Adipose tissue (tissue), 3 donors: ENCODE data around the gene ZNF385B. TPM values are rescaled to one million over a fixed set of nuclear protein-coding genes. Genes with fewer than 3 reads are reported as not detected.

Source experiments
- H3K27ac ChIP-seq: one replicate; pipeline ENCODE4 v1.5.1; 2013; ENCODE audit warnings: low read depth, low read length
- WGBS, 3 donors: extraction: QIAGEN DNeasy Blood & Tissue Kit; methylation state at CpG; one replicate each; pipeline ENCODE4 v1.1.7; 2013; 5-methylcytosine and 5-hydroxymethylcytosine counted together
- polyA plus RNA-seq, 3 donors: library from polyadenylated mRNA; stranded (reverse); fragments of 200-250 nt; gene quantifications; one replicate each; pipeline ENCODE4 v1.2.3, GENCODE V29; 2013
- donor health status: healthy with polysubstance abuse.
- donor health status: Bipolar disorder and iron deficiency.
- donor health status: healthy.

Gene ZNF385B
- polyA plus RNA-seq, 3 donors: 0.10 to 6.2 (median 0.74) TPM

DNA sequence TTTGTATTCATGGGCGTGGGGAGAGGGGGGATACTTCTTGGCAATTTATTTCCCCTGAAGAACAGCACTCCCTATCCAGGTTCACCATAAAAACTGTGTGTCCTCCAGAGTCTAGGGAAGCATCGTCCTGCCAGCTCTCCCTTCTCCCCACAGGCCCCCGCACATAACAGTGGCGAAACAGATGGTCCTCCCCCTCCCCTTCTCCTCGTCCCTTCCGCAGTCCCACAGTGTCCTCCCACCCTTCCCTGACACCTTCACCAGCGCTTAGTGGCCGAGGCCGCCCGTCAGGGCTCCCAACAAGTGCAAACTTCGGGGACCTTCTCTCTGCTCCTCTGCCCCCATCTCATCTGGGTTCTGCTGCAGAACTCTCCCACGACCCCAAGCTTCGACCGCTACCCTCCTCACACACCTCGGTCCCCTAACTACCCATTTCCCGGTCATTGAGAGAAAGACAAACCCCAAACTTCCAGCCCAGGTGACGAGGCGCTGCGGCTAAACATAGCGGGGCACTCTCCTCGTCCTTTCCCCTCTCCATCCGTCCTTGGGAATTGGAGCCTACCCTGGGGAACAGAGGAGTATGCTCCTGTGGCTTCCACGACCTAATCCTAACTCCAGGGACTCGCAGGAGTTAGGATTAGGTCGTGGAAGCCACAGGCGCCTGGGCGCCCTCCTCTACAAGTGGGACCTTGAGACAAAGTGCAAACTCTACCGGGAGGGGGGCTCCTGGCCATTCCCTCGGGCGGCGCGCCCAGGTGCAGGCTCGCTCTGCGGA, 971 bp downstream of the ZNF385B start:
- 3 to 18% (median 3%) methylated on average over 34 of the region's 34 CpGs for WGBS, 3 donors
- no peak overlapping the region for H3K27ac ChIP-seq

DNA sequence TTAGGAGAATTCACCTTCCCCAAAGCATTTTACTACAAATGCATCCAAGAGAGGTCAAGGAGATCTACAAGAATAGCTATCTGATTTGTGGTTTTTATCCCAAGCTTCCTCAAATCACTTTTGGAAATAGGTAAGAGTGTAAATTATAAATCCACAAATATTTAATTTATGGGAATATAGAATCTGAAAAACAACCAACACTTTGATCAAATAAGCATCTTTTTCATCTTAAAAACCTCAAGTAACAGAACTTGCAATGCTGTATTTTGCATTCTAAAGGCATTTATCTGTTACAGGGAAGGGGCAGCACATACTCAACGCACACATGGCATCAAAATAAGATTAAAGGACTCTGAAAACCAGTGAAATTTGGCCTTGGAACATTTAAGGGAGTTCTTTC, 1.9 kb downstream of the ZNF385B start:
- H3K27ac ChIP-seq: no peak overlapping the region
- 63 to 90% (median 68%) methylated on average over 1 of the region's 1 CpG for WGBS, 3 donors

DNA sequence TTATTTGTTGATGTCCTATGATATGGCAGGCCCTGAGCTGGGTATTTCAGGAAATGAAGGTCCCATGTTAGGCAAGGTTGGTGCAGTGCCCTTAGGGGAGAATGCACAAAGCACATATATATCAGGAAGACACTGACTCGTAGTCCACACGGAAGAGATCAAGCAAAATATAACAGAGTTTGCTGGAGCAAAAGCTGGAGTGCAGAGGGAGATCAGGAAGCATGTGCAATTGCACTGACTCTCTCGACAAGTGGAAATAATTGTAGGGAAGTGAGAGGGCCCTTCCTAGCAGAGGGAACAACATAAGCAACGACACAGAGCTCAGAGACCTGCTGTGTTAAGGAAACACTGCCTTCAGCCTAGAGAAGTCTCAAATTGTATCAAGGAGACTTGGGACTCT, 4.2 kb downstream of the ZNF385B start:
- H3K27ac ChIP-seq: no peak overlapping the region
- 49 to 78% (median 67%) methylated on average over 4 of the region's 4 CpGs for WGBS, 3 donors

DNA sequence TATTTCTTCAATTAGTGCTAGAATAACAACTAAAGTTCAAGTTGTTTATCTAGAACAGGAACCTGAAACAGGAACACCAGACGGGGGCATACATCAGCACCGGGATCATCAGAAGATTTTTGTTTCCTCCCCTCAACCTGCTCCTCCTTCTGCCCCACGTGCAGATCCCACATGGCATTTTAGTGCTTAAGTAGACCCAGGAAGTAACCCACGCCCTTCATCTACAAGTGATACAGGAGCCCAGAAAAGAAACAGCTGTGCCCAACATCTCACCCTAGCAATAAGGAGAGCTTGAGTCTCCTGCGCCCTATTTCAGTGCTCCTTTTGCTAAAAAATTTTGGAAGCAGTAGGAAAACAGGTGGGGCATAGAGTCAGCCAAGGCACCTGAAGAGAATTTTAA, 5.2 kb downstream of the ZNF385B start:
- whole genome bisulfite sequencing, 3 donors: 33 to 70% (median 44%) methylated on average over 5 of the region's 5 CpGs
- no peak overlapping the region for H3K27ac ChIP-seq

DNA sequence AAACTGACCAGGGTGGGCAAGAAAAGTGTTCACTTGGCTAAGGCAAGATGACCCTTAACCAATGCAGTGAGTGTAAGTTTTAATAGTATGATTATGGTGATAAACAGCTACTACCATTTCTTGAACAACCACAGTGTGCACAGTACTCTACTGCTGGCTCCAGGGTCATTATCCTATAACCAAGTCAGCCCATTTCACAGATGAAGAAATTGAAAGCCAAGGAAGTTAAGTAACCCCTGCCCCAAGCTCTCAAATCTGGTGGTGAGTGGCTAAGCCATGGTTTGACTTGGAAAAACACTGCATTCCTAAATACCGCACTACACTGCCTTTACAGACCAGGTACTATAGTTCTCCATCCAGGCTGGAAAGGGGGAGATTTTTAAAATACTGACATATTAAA, 5.7 kb downstream of the ZNF385B start:
- no peak overlapping the region for H3K27ac ChIP-seq
- WGBS, 3 donors: 91 to 100% (median 94%) methylated on average over 1 of the region's 1 CpG

DNA sequence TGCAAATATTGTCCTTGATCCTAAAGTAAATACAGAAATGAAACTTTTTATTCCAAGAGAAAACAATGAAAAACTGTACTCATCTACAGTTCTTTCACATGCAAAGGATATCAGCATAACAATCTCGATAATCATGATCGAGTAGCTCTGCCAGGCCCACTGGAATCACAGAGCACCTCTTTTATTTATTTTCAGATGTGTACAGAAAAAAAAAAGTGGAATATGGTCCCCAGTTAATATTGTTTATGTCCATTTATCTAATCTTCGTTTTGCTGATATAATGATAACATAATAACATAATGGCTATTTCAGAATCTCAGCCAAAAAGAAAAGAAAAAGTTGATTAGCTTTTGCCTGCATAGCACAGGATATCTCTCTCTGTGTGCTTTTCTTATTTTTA, 6.5 kb downstream of the ZNF385B start:
- no peak overlapping the region for H3K27ac ChIP-seq
- WGBS, 3 donors: 60 to 79% (median 67%) methylated on average over 3 of the region's 3 CpGs

DNA sequence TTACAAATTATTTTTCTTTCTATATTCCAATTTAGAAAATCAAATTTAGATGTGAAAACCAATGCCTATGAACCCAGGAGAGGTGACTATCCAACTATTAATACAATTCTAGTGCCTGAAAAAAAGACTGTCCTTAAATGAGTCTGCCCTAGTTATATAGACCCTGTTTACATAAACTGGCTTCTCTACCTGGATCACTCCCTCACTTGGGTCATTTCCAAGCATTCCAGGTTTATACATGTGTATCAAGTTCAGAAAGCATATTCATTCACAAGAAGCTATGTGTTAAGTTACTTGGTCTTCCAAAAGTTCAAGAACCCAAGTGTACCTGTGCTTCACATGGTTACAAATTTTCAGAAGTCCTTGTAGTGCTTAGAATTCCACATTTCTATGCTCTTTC, 8.3 kb downstream of the ZNF385B start:
- H3K27ac ChIP-seq: no peak overlapping the region

DNA sequence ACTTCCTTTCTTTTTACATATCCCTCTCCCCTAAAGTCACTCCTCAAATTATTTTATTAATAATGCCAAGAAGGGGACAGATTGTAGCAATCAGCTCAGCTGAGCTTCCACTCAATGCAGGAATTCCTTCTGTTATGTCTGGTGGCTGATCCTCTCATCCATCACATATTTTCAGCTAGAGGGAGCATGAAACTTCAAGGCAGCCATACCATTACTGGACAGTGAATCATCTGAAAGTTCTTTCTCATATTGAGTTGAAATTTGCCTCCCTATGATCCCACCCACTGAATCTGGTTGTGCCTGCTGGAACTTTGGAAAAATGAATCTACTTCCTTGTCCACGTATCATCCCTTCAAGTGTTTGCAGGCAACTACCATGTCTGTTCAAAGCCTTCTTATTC, 11.2 kb downstream of the ZNF385B start:
- WGBS, 3 donors: 59 to 73% (median 66%) methylated on average over 1 of the region's 1 CpG
- no peak overlapping the region for H3K27ac ChIP-seq

DNA sequence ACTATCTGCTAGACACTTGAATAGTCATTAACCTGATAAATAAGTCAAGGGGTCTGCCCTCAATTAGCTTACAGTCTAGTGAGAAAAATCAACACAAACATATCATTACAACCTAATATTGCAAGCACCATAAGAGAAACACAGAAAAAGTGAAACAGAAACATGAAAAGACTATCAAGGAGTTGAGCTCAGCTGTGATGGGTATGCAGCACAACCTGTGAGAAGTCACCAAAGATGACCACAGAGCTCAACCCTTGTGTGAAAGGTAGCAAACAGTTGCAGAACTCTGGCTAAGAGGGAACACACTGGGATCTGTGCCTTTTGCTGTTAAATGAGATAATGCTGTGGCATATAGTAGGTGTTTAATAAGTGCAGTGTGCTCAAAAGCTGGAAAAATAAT, 11.7 kb downstream of the ZNF385B start:
- no peak overlapping the region for H3K27ac ChIP-seq

DNA sequence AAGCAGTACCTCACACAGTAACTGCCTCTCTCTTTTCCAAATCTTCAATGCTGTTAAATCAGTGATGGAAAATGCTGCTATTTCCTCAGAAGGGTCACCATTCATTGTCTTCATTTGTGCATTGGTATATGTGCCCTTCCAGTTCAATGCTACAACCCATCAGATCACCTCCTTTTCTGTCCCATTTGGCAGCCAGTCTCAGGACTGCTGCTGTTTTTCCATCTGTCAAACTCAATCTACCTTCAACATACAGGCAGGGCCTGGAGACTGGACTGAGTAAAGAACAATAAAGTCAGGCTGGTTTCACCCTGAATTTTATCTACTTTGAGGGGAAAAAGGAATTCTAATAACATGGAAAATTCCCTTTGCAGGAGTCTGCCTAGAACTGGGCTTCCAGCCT, 17.9 kb downstream of the ZNF385B start:
- no peak overlapping the region for H3K27ac ChIP-seq

DNA sequence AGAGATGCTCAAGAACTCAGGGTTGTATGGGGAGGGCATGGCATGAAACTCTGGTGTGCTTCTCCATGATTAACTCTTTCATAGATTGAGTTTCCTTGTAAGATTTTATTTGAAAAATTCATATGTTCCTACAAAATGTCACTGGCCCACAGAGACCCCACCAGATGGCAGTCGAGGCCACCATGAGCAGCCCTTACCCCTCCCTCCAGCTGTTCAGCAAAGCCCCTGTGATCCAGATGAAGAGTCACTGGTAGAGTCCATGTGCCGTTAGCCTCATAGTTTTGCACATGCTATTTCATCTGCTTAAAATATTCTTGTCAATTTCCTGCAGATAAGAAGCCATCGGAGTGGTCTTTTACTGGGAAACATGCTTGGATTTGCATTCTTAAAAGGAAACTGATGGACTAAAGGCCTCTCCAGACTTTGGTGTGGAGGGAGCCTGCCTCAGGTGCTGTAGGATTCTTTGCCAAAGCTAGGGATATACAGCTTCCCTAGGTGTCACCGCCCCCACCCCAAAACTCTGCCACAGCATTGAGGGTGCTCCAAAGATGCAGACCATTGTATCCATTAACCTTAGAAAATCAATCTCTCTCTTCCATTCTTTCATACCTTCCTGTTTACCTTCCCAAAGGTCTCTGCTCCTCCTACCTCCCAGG, 18.8 kb downstream of the ZNF385B start:
- H3K27ac ChIP-seq: no peak overlapping the region
- 45 to 58% (median 49%) methylated on average over 4 of the region's 4 CpGs for WGBS, 3 donors

DNA sequence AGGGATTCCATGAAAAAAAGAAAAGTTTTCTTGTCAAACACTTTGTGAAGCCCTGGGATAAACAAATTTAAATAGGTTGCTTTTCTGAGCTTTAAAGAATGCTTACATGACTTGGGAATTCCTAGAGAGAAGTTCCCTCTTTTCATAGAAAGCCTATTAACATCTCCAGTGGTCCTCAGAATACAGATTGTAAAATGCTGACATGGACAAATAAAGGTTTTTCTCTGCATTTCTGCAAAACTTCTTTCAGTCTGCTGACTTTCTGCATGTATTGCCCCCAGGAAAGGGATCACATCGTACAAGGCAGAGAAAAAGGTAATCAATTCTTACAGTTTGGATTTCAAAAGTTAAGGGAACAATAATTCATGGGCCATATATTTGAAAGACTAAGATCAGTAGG, 20.6 kb downstream of the ZNF385B start:
- WGBS, 3 donors: 84 to 90% (median 84%) methylated on average over 1 of the region's 1 CpG
- no peak overlapping the region for H3K27ac ChIP-seq

DNA sequence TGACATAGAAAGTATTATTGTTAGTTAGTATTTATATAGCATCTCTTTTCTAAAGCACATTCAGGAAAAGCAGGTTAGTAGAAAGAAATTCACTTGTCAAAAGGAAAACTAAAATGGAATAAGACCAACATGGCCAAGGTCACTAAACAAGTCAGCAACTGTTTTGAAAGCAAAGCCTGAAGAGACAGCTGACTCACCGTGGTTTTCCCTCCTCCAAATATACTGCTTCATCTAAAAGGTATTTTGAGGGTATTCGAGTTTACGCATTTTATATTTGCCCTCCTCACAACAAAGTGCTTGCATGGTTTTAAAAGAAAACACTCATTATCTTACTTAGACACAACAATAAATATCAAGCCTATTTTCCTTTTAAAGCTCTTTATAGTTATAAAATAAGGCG, 24.0 kb downstream of the ZNF385B start:
- WGBS, 3 donors: 52 to 71% (median 66%) methylated on average over 4 of the region's 4 CpGs

DNA sequence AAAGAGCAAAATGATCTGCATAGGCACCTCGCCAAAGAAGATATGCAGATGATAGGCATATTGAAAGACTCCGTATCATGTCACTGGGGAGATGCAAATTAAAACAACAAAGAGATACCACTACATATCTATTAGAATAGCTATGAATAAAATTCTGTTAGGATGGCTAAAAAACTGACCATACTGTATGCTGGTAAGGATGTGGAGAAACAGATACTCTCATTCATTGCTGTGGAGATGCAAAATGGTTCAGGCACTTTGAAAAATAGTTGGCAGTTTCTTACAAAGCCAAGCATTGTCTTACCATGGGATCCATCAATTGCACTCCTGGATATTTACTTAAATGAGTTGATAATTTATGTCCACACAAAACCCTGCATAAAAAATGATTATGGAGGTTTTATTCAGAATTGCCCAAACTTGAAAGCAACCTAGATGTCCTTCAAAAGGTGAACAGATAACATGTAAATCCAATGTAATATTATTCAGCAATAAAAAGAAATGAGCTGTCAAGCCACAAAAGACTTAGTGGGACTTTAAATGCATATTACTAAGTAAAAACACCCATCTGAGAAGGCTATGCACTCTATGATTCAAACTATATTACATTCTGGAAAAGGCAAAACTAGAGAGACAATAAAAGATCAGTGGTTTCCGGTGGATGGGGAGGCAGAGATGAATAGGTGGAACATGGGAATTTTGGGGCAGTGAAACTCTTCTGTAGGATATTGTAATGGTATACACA, 31.2 kb downstream of the ZNF385B start:
- 85 to 87% (median 87%) methylated on average over 3 of the region's 3 CpGs for WGBS, 3 donors
- no peak overlapping the region for H3K27ac ChIP-seq

More for the DNA sequence above, 24.0 kb downstream of the ZNF385B start:
- no peak overlapping the region for H3K27ac ChIP-seq

DNA sequence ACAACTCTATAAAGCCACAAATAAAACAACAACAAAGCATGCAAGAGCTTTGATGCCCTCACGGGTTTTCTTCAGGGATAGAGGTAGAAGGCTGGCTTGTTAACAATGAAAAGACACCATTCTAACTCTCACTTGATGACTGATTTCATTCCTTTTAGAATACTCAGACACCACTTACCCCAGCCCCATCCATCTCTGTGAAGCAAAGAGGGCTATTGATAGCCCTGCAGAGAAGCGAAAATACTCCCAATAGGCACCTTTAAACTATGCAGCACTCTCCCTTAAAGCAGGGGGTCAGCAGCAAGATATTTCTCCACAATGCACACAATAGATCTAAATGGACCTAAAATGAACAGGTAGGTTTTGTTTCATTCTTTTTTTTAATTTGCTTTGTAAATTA, 35.1 kb downstream of the ZNF385B start:
- no peak overlapping the region for H3K27ac ChIP-seq
- 80 to 89% (median 83%) methylated on average over 2 of the region's 2 CpGs for WGBS, 3 donors

DNA sequence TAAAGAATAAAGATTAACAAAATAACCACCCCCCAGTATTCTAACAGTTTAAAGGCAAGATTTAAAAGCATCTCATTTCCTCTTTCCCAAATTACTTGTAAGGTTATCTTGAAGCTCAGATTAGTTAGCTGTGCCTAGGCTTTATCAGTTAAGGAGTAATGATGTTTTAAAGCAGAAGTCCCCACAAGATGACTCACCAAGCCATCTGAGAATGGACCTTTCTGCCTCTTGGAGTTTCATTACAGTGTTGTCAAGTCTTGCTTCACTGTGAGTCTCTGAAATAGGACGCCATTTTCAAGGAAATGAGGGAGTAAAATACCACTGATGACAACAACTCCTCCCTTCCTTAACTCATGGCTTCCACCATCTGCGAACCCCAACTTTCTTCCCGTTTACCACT, 35.9 kb downstream of the ZNF385B start:
- WGBS, 3 donors: 85 to 90% (median 86%) methylated on average over 3 of the region's 3 CpGs
- H3K27ac ChIP-seq: no peak overlapping the region

DNA sequence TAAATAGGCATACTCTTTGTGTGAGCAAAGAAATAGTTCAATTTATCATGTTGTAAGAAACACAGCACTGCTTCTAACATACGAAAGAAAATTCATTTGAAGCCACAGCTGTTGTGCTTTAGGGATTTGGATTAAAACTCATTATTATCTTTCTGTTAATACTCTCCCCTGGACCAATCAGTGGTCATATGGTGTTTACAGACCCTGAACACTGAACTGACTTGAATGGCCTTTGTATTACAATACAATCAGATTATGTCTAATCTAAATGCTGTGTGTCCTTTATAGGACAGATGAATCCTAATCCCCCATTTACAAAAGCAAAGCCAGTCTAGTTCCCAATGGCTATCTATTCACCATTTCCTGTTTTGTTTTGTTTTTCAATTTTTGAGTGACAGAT, 36.5 kb downstream of the ZNF385B start:
- H3K27ac ChIP-seq: no peak overlapping the region
- 49 to 75% (median 67%) methylated on average over 1 of the region's 1 CpG for WGBS, 3 donors

DNA sequence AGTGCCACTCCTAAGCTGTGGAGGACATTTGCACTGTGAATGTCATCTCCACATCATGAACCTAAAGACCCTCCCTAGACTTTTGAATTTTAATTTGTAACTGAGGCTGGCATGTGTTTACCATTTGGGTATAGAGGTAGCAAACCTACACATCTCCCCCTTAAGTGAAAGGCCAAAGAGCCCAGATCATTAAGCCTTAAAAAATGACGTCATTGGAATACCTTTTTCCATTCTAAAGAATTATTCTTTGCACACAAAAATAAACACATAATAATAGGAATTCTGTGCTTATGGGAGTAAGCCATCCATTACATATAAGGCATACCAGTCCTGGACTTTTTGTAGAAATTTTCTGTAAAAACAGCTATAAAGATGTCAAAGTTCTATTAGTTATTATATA, 38.9 kb downstream of the ZNF385B start:
- H3K27ac ChIP-seq: no peak overlapping the region
- WGBS, 3 donors: 51 to 81% (median 80%) methylated on average over 1 of the region's 1 CpG

DNA sequence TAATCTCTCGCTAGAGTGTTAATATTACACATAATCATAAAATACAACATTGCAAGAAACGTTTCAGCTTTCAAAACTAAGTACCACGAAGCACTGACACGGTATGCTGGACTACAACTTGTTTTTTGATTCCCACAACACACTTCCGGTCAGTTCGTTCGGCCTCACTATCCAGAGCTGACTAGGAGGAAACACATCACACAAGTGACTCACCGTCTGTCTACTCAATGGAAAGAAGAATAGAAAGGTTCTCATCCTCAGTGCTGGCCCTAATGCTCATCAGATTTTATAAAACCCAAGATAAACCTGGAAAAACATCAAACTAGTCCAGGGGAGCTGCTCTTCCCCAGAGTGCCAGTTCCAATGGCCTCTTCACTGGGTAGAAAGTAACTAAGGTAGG, 42.9 kb downstream of the ZNF385B start:
- 77 to 81% (median 78%) methylated on average over 8 of the region's 8 CpGs for WGBS, 3 donors
- H3K27ac ChIP-seq: no peak overlapping the region
